Calu3 (cell line): ENCODE results near the gene RASGRP2. TPM values are rescaled to one million over a fixed set of nuclear protein-coding genes. Genes with fewer than 3 reads are reported as not detected.

Experiments used
- BruUV-seq: library from RNA; stranded (reverse); fragments of 400-500 nt; replicated peaks from 2 replicates; lab custom pipeline; 2021; lab: Mats Ljungman, UMichigan
- CTCF ChIA-PET: fragments of 300-600 bp; sonication (Branson Sonifier 250); formaldehyde crosslinking; loops from one replicate; lab custom pipeline; 2022; ENCODE audit warnings: antibody characterized with exemption; lab: Charles Lee
- DNase-seq: peaks from one replicate; pipeline ENCODE4 v3.0.0; 2022
- H3K27ac Mint-ChIP-seq: one replicate; pipeline ENCODE4 v1.8.0; 2022; ENCODE audit warnings: mixed read lengths; ENCODE audit not compliant: unreplicated experiment
- H3K27me3 Mint-ChIP-seq: one replicate; pipeline ENCODE4 v1.8.0; 2022; ENCODE audit warnings: mixed read lengths; ENCODE audit not compliant: unreplicated experiment
- H3K36me3 Mint-ChIP-seq: one replicate; pipeline ENCODE4 v1.8.0; 2022; ENCODE audit warnings: mild to moderate bottlenecking, moderate library complexity, mixed read lengths; ENCODE audit not compliant: insufficient read depth, unreplicated experiment
- H3K4me1 Mint-ChIP-seq: one replicate; pipeline ENCODE4 v1.8.0; 2022; ENCODE audit warnings: mild to moderate bottlenecking, low read depth, mixed read lengths; ENCODE audit not compliant: unreplicated experiment
- H3K4me3 Mint-ChIP-seq: one replicate; pipeline ENCODE4 v1.8.0; 2022; ENCODE audit warnings: mild to moderate bottlenecking, low read depth, moderate library complexity, mixed read lengths; ENCODE audit not compliant: unreplicated experiment
- H3K9me3 Mint-ChIP-seq: one replicate; pipeline ENCODE4 v1.8.0; 2022; ENCODE audit warnings: low read depth, mixed read lengths; ENCODE audit not compliant: unreplicated experiment
- CTCF ChIP-seq: fragments of 200-600 bp; IDR thresholded peaks from one replicate; pipeline ENCODE4 v1.8.0; 2022; ENCODE audit warnings: antibody characterized with exemption; ENCODE audit not compliant: unreplicated experiment
- intact Hi-C: fragments of 100-400 bp; cut with micrococcal nuclease; formaldehyde crosslinking; loops from one replicate; pipeline ENCODE4 v1.10.0; 2022; ENCODE audit not compliant: unreplicated experiment
- total RNA-seq: library from RNA; stranded (reverse); gene quantifications from 2 replicates; pipeline ENCODE4 v1.2.3, GENCODE V29; 2022

RASGRP2 gene
- total RNA-seq, 1 experiment from 2014 or later: not detected

- Mint-ChIP-seq H3K4me3 (no peak overlapping the region), H3K36me3 (no peaks in the 10 kb centered on the region), H3K4me1 (peaks cover 10% of the 10 kb centered on the region), H3K9me3 (no peaks in the 10 kb centered on the region), H3K27ac (no peak overlapping the region), H3K27me3 (peaks cover 92% of the 10 kb centered on the region)
- DNase-seq: no peak
- CTCF ChIA-PET: no interaction called here
- no TSS peak for BruUV-seq
- intact Hi-C loops: no loop called here
- no peak for TF ChIP-seq CTCF
These were observed 30.1 kb downstream of the RASGRP2 start for GRCh38 chr11:64713781-64714363.

GRCh38 chr11:64713016-64713707, 30.8 kb downstream of the RASGRP2 start:
- no peak overlapping the region for H3K27ac Mint-ChIP-seq
- no peak overlapping the region for H3K4me3 Mint-ChIP-seq
- no peaks in the 10 kb centered on the region for H3K9me3 Mint-ChIP-seq
- TF ChIP-seq CTCF: no peak
- intact Hi-C loops: no loop called here
- H3K36me3 Mint-ChIP-seq: no peaks in the 10 kb centered on the region
- no peak for DNase-seq
- peaks cover 92% of the 10 kb centered on the region for H3K27me3 Mint-ChIP-seq
- H3K4me1 Mint-ChIP-seq: peaks cover 10% of the 10 kb centered on the region
- CTCF ChIA-PET: no interaction called here
- no TSS peak for BruUV-seq

GRCh38 chr11:64712430-64713015, 31.4 kb downstream of the RASGRP2 start:
- Mint-ChIP-seq H3K27me3 (peaks cover 92% of the 10 kb centered on the region), H3K9me3 (no peaks in the 10 kb centered on the region), H3K4me1 (peaks cover 10% of the 10 kb centered on the region), H3K4me3 (no peak overlapping the region), H3K36me3 (no peaks in the 10 kb centered on the region), H3K27ac (no peak overlapping the region)
- no peak for TF ChIP-seq CTCF
- no peak for DNase-seq
- CTCF ChIA-PET: no interaction called here
- BruUV-seq: no TSS peak
- intact Hi-C loops: no loop called here

GRCh38 chr11:64711956-64712362, 32.0 kb downstream of the RASGRP2 start:
- H3K4me1 Mint-ChIP-seq: peaks cover 10% of the 10 kb centered on the region
- no peak overlapping the region for H3K27ac Mint-ChIP-seq
- CTCF ChIA-PET: no interaction called here
- H3K9me3 Mint-ChIP-seq: no peaks in the 10 kb centered on the region
- DNase-seq: no peak
- no TSS peak for BruUV-seq
- TF ChIP-seq CTCF: no peak
- H3K36me3 Mint-ChIP-seq: no peaks in the 10 kb centered on the region
- intact Hi-C loops: no loop called here
- no peak overlapping the region for H3K4me3 Mint-ChIP-seq
- peaks cover 89% of the 10 kb centered on the region for H3K27me3 Mint-ChIP-seq
